ENCODE measurements around the gene SLC5A8.

DNA sequence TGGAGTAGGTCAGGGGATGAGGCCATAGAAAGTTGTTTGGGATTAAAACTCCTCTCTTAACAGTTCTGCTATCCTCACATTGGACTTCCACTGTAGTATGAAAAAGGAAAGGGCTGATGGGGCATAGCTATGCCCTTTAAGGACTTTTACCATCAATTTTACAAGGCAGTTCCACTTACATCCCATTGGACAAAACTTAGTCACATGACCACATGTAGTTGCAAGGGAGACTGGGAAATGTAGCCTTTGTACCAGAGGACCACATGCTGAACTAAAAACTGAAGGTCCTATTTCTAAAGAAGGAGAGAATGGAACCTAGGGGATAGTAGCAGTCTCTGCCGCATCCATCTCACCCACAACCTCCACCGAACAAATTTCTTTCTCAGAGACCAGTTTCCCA is 6.8 kb upstream of the SLC5A8 start:
- TF ChIP-seq CTCF (conservative IDR thresholded peaks at IDR 0.05) (no peak), EZH2 (IDR thresholded peaks at IDR 0.05; ENCODE audit: low read depth) (no peak)

Data from PC-9 (cell line).